Activated CD4-positive, alpha-beta T cell treated with anti-CD3 and anti-CD28 coated beads for 4 hours (primary cell): ENCODE results near the gene CBLN3.
"Not testable (repeated sequence)": the region's sequence is repeated elsewhere in the genome, so short reads cannot be mapped to it uniquely, and the experiment has no call there.

Experiments
- DNase-seq, 2 donors: peaks; one replicate each; pipeline ENCODE4 v3.0.0-alpha.2; 2020

CBLN3 gene

DNA sequence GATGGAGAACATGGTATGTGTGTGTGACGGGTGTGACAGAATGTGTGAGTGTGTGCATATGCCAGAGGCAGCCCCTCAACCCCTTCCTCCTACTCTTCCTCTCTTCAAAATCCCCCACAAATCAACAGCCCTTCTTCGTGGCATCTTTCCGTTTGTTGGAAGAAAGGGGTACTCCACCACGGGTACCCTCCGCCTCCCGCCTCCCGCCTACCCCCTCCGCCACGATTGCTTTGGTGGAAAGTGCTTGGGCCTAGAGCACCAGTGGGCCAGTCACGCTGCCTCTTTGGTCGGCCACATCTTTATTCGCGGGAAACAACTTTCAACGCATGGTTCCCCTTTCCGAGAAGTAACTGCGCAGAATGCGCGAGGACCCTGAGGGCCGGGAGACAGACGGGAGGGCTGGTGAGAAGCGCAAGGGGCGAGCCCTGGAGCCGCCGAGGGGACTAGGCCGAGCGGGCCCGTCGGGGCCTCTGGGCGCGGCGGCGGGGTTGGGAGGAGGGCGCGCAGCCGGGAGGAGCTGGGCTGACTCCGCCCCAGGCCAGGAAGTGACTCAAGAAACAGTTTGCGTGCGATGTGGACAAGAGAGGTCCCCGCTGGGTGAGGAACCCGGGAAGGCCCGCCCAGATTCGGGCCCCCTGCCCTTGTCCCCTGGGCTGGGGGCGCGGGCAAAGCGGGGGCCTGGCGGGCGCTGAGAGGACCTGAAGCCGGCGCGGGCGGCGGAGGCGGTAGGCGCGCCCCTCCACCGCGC is at the start of gene CBLN3, which contains the start of gene KHNYN:
Gene CBLN3, minus strand, starts transcription at position 274 of the 748 bp plus-strand sequence. CDS start 614 bp downstream, outside the sequence.
Gene KHNYN, plus strand, starts transcription at position 560 of the 748 bp plus-strand sequence. CDS start 777 bp downstream, outside the sequence.
- peak; percentile 83 to 86 for DNase-seq

DNA sequence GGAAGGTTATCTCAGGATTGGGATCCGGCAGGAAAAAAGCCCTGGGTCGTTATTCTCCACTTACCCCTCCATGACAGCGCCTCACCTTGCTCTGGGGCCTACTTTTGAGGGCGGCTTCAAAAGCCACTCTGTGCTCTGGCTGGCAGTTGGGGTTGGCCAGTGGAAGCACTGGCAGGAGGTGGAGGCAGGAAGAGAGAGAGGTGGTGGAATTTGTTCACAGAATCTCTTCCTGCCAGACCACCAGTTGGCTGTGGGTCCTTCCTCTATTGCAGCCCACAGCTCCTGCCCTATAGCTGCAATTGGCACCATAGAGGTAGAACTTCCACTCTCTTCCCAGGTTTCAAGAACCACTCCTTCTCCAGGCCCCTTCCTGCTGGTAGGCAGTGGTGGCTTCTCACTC is 45.8 kb upstream of the CBLN3 start:
- DNase-seq = no peak

DNA sequence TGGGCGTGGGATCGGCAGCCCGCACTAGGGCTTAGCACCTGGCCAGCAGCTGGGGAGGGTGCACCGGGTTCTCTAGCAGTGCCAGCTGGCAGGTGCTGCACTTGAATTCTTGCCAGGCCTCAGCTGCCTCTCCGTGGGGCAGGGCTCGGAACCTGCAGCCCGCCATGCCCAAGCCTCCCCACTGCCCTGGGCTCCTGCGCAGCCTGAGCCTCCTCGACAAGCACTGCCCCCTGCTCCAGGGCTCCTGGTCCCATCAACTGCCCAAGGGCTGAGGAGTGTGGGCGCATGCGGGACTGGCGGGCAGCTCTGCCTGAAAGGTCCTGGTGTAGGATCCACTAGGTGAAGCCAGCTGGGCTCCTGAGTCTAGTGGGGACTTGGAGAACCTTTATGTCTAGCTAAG is 43.7 kb upstream of the CBLN3 start:
- no peak for DNase-seq

DNA sequence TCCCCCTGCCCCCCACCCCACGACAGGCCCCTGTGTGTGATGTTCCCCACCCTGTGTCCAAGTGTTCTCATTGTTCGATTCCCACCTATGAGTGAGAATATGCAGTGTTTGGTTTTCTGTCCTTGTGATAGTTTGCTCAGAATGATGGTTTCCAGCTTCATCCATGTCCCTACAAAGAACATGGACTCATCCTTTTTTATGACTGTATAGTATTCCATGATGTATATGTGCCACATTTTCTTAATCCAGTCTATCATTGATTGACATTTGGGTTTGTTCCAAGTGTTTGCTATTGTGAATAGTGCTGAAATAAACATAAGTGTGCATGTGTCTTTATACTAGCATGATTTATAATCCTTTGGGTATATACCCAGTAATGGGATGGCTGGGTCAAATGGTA is 41.0 kb upstream of the CBLN3 start:
- DNase-seq = not testable (repeated sequence)

DNA sequence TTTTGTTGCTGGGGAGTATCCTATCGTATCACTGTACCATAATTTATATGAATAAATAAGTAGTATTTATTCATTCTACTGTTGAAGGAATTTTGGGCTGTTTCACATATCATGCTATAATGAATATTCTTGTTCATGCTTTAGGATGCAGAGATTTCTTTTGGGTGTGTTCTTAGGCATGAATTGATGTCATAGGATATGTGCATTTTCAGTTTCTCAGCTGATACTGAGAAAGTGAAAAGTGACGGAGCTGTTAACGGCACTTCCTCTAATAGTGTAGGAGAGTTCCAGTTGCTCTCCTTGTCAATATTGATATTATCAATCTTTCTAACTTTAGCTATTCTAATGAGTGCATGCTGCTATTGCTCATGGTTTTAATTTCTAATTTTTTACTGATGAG is 36.3 kb upstream of the CBLN3 start:
- DNase-seq = no peak

DNA sequence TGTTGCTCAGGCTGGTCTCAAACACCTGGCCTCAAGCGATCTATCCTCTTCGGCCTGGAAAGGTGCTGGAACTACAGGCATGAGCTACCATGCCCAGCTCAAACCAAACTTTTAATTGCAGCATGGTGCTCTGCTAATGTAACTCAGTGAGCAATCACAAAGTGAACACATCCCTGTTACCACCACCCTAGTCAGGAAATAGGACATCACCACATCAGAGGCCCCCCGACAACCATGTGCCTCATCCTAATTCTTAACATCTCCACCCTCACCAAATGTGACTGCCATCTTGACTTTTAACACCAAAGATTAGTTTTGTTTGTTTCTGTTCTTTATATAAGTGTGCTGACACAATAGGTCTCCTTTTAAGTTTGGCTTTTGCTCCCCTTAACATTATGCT is 35.9 kb upstream of the CBLN3 start:
- DNase-seq = no peak

DNA sequence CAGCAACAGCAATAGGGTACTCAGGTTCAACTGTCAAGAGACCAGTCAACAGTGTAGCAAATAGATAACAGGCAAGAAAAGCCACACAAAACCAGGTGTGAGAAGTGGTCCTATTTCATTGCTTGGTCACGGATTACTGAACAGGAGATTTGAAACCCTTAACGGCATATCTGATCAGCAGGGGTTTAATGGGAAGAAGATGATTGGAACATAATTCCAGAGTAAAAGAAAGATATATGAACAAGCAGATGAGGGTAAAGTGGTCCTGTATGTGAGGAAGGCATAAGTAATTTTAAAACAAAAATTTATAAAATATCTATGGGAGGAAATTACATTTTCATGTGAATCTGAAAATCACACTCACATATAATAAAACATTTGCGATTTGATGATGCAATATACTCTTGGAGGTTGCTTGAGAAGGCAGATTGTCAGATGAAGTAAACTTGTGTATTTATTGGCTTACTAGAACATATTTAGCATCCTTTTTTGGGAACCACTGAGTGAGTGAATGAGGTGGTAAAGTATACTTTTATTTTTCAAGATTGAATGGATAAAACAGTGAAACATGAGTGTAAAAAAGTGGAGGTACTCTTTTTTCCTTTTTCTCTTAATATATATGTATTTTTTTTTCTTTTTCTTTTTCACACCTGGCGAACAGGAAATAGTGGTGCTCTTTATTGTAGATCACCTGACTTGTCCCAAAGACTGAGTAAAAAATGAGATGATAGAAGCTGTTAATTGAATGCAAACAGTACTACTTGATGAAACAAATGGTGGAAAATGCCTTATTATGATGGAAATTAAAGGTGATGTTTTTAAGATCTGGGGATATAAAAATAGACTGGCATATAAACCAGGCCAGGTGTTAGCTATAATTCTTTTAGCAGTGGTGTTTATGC is 34.7 kb upstream of the CBLN3 start:
- DNase-seq = no peak

DNA sequence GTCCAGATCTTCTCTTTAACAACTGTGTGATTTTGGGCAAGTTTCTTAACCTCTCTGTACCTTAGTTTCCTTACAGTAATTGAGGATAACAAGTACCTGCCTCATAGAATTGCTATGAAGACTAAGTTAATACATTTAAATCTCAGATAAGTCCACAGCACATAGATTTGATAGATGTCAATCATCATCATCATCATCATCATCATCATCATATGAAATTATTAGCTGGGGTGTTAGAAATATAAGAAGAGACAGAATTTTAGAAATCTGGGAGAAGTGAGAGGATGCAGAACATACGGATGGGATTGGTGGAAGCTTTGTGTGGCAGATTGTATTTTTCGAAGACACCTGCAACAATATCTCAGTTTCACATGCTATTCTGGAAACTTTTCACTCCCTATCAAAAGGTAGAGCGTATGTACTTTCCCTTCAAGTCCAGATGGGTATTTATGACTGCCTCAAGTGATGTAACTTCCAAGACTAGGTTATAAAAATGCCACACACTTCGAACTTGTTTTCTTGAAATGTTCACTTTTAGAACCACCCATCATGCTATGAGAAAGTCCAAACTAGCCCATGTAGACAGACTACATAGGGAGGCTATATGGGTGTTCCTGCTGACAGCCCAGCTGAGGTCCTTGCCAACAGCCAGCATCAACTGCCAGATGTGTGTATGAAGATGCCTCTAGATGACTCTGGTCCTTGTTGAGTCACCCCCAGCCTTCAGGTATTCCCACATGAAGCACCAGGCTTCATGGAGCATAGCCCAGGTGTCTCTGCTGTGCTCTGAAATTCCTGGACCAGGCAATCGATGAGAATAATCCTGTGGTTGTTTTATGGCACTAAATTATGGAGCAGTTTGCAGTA is 33.8 kb upstream of the CBLN3 start:
- no peak for DNase-seq

DNA sequence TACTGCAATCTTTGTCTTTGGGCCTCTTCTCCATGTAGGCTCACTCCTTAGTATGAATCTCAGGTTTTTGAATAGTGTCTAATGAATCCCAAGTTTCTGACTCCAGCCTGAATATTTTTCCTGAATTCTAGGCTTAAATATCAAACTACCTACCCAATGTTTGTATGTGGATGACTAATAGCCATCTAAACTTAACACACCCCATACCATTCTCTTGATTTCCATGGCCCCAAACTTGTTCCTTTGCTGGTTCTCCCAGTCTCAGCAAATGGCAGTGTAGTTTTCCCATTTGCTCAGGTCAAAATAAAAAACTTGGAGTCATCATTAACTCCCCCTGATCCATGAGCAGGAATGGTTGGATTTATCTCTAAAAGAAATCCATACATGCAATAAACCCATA is 31.9 kb upstream of the CBLN3 start:
- no peak for DNase-seq

DNA sequence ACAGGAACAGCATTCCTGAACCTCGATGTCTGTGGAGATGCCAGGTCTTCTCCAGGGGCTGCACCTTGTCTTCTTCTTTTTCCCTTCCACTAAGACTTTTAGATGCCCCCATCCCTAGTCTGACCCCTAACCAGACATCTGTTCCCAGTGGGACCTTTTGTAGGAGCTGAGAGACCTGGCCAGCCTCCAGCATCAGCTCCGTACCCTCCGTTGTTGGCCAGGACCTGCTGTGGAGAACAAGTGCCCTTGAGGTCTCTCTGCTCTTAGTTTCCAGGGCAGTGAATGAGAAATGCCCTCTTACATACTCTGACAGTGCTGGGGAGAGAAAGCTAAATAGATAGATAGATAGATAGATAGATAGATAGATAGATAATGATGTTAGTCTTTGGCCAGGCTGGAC is 29.9 kb upstream of the CBLN3 start:
- DNase-seq = no peak

DNA sequence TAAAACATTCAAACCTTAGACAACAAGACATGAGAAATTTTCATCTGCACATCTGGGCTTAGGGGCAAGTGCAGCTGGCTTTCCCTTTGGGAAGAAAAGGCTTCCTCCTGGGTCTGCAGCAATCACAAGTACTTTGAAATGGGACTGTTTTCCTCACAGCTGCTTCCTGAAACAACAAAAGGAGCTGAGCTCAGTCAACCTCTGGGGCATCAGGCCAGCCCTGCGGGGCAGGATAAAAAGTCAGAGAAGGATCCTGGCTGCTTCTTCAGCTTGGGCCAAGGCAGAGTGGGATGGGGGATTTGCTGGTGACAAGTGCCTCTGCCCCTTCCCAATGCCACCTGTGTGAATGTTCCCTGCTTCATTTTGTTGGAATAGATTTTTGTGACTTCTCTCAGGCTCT is 29.3 kb upstream of the CBLN3 start:
- DNase-seq = no peak

DNA sequence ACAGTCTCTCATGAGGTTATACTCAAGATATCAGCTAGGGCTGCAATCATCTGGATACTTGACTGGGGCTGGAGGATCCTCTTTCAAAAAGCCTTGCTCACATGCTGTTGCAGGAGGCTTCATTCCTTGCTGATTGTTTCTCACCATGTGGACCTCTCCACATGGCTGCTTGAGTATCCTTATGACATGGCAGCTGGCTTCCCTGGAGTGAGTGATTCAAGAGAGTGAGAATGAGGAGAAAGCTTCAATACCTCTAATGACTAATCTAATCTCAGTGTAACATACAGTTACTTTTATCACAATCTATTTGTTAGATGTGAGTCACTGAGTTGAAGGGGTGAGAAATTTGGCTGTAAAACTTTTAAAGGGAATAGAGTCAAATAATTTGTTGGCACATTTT is 27.5 kb upstream of the CBLN3 start:
- no peak for DNase-seq

DNA sequence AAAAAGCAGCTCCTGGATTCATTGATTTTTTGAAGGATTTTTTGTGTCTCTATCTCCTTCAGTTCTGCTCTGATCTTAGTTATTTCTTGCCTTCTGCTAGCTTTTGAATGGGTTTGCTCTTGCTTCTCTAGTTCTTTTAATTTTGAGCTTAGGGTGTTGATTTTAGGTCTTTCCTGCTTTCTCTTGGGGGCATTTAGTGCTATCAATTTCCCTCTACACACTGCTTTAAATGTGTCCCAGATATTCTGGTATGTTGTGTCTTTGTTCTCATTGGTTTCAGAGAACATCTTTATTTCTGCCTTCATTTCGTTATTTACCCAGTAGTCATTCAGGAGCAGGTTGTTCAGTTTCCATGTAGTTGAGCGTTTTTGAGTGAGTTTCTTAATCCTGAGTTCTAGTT is 21.4 kb upstream of the CBLN3 start:
- DNase-seq = not testable (repeated sequence)

DNA sequence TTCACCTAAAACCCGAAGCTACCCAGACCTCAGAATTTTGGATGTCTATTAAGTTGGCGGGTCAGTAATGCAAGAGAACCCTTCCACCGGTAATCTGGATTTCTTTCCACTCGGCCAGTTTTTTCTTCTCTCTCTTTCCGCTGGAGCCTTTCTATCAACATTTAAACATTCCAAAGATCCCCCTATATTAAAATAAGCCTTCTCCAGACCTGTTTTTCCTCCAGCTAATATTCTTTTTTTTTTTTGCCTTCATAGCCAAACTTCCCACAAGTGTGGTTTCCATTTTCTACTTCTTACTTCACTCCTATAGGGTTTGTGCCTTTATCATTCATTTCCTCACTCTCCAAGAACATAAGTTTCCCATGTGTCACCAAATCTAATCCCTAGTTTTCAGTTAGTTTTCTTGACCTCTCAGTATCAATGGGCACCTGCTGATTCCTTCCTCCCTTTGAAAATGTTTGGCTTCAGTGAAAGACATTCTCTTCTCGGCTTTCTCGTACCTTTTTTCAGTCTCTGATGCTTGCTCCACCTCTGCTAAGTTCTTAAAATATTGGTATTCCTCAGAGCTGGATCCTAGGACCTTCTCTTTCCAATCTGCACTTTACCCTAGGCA is 13.7 kb upstream of the CBLN3 start:
- no peak for DNase-seq

DNA sequence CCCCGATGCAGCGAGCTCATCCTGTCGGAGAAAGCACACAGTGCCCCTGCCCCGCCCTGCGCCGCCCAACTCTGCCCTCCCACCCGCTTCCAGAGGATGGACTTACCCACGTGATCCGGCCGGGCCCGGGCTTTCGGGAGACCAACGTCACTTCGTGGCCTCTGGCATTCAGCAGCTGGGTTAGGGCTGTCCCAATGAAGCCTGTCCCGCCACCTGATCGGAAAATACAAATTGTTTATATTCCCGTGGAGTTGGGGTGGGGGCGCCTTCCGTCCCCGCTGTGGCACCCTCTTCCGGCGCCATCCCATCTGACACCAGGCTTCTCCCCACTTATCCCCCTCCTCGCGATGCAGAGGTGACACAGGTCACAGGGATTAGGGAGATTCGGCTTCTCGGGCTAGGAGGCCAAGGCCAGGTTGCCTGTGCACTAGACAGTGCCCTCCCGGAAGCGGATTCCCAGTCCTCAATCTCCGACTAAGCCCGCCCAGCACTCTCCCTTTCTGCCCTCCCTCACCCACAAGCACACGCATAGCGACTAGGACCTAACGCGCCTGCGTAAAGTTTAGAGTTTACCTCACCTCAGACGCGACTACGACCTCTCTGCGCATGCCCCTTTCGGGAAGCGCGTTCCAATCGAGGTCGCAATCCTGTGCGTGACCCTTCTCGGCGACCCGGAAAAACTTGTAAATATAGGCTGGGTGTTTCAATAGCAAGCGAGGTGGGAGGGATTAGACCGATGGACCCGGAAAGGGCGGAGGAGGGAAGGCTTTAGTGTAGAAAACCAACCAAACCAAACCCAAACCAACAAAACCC is 13.0 kb upstream of the CBLN3 start, which contains the start of gene SDR39U1:
Gene SDR39U1, minus strand, starts transcription at position 537 of the 813 bp plus-strand sequence. Its CDS starts 7 bp downstream, at position 530.
- peak; percentile 96 for DNase-seq

DNA sequence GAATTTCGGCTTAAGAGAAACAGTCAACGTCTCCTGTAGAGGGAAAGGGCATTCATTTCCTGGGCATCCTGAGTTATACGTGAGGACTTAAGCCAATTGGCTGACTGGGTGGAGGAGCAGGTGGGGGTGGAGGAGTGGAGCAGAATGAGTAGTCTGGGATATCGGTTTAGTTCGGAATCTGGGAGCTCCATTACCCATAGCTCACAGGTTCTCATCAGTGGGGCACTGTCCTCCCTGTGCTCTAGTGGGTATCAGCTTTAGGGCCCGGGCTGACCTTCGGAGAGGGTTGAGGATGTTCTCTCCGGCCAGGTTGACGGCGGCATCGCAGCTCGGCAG is 12.4 kb upstream of the CBLN3 start:
- DNase-seq = no peak

DNA sequence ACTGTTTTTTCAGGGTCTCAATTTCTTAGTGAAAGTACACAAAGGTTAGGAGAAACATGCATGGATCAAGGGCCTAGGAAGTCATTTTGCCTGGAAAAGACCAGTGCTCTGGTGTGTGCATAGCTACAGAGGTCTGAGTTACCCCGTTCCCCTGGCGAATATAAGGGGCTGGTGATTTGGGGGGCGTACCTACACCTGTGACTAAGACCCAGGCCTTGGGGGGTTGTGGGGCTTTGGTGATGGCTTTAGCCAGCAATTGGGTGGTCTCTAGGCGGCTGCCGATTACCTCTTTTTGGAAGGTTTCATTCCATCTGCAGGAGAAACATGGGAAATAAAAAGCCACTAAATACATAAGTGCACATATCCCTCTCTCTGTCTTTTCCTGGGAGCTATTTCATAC is 12.0 kb upstream of the CBLN3 start:
- DNase-seq = no peak

DNA sequence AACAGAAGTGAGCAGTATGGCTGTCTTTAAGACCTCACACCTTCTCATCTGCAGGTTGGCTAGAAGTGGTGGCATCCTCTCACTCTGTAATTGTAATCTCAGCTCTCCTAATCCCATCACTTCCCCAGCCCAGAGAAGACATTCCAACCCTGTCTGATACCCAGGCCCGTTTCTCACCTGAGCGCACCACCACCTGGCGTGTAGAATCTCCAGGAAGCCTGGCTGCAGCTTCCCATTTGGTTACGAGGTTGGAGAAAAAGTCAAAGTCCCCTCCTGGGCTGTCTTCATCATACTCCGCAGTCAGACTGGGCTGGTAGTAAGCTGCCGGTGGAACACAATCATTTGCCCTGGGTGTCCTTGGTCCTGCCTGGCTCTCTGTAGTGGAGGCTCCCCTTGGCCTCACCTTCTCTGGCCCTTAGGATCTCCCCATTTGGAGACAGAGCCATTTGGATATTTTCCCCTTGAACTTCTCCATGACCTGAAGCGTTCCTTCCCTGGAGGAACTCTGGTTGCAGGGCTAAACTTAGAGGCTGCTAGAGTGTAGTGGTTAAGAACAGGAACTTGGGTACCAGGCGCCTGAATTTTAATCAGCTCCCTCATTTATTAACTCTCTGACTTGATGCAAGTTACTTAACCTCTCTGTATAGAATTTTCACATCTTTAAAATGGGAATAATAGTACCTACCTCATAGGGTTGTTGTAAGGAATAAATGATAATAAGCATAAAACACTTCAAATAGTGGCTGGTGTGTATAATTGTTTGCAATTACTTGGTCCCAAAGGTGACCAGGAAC is 11.3 kb upstream of the CBLN3 start:
- DNase-seq = no peak

DNA sequence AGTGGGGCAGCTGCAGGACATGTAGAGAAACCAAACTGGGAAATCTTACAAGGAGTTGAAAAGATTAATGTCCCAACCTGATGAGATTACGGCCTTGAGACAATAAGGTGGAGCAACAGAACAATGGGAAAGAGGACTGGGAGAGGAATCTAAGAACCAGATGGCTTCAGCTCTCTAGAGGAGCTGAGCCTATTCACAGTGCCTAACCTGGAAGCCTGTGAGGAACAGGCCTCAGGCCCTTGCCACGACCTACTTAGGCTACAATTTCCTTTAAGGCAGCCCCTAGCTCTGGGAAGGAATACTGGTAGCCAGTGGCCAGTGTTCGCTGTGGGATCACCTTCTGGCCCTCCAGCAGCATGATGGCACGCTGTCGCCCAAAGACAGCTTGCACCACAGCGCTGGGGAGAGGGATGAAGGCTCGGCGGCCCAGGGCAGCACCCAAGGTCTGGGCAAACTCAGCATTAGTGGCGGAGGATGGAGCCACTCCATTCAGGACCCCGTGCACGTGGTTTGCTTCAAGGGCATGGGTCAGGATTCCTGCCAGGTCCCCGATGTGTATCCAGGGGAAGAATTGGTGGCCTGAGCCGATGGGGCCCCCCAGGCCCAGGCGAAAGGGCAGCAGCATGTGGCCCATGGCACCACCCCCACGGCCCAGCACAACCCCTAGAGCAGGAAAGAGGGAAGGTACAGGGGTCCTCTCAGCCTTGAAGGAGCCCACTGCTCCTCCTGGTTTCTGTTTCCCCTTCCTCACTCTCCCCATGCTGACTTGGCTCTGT is 10.6 kb upstream of the CBLN3 start:
- DNase-seq = no peak

DNA sequence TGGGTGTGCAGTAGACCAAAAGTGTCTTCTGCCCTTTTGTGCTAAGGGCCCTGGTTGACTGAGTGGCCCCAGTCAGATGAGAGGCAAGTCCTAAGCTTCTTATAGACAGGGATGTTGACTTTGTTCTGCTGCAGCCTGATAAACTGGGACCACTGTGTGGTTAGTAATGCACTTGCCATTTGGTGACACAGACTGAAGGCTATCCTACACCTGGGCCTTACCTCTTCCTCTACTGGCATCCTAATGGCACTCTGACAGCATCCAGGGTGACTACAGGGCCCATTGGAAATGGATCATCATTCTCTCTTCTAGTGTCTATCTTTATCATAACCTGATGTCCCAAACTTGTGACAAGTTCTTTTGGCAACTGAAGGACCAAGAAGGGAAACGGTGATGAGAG is 9.8 kb upstream of the CBLN3 start:
- no peak for DNase-seq
